Fibroblast of lung (primary cell): ENCODE data around the gene RFK. TPM values are rescaled to one million over a fixed set of nuclear protein-coding genes. Genes with fewer than 3 reads are reported as not detected.

Experiments used
- DNase-seq, 2 donors: peaks; one replicate each; pipeline versions ENCODE4 v3.0.0 to v3.0.0-alpha.2; 2010; ENCODE audit warnings: low read depth in 2 of 2
- H2AFZ ChIP-seq: 2 replicates; pipeline ENCODE4 v1.5.1; 2012; ENCODE audit warnings: low read length, control low read depth, inconsistent platforms
- H3K27ac ChIP-seq: 2 replicates; pipeline ENCODE4 v1.5.1; 2011; ENCODE audit warnings: low read length, control low read depth; ENCODE audit not compliant: insufficient read depth
- H3K27me3 ChIP-seq: 2 replicates; pipeline ENCODE4 v1.5.1; 2011; ENCODE audit warnings: mild to moderate bottlenecking, low read length; ENCODE audit not compliant: control insufficient read depth, insufficient read depth
- H3K36me3 ChIP-seq: 2 replicates; pipeline ENCODE4 v1.5.1; 2011; ENCODE audit warnings: low read length; ENCODE audit not compliant: control insufficient read depth, insufficient read depth
- H3K4me1 ChIP-seq: 2 replicates; pipeline ENCODE4 v1.5.1; 2011; ENCODE audit warnings: low read length; ENCODE audit not compliant: control insufficient read depth, insufficient read depth; ENCODE audit errors: extremely low read depth
- H3K4me2 ChIP-seq: 2 replicates; pipeline ENCODE4 v1.5.1; 2011; ENCODE audit warnings: low read length, control low read depth; ENCODE audit not compliant: insufficient read depth; ENCODE audit errors: extremely low read depth
- H3K4me3 ChIP-seq, 4 experiments: fragments of 200-600 bp in 1 of 4; sonication (generic) in 1 of 4; replicated peaks in 1 of 4; 2 replicates each; pipeline ENCODE4 v1.5.1; 2011 to 2016; ENCODE audit warnings: low read length in 4 of 4, low read depth in 3 of 4, mild to moderate bottlenecking in 3 of 4, control low read depth in 2 of 4, inconsistent platforms in 1 of 4, mixed read lengths in 1 of 4; ENCODE audit not compliant: insufficient read depth in 1 of 4; ENCODE audit errors: control extremely low read depth in 1 of 4
- H3K79me2 ChIP-seq: 2 replicates; pipeline ENCODE4 v1.5.1; 2012; ENCODE audit warnings: mild to moderate bottlenecking, low read length, inconsistent platforms; ENCODE audit not compliant: control insufficient read depth, insufficient read depth
- H3K9ac ChIP-seq: 2 replicates; pipeline ENCODE4 v1.5.1; 2011; ENCODE audit warnings: mild to moderate bottlenecking, low read length, control low read depth; ENCODE audit not compliant: insufficient read depth
- H3K9me3 ChIP-seq: 2 replicates; pipeline ENCODE4 v1.5.1; 2012; ENCODE audit warnings: low read depth, low read length; ENCODE audit not compliant: control insufficient read depth, insufficient read depth
- H4K20me1 ChIP-seq: 2 replicates; pipeline ENCODE4 v1.5.1; 2011; ENCODE audit warnings: low read length; ENCODE audit not compliant: control insufficient read depth, insufficient read depth; ENCODE audit errors: extremely low read depth
- CTCF ChIP-seq, 2 donors: IDR thresholded peaks in 1 of 2; conservative IDR thresholded peaks in 1 of 2; 1 replicate in 1 of 2; 2 replicates in 1 of 2; pipeline ENCODE4 v1.5.1; 2011 to 2012; ENCODE audit warnings: low read length in 2 of 2, control low read depth in 1 of 2, inconsistent platforms in 1 of 2, low read depth in 1 of 2, mild to moderate bottlenecking in 1 of 2
- EZH2 ChIP-seq: IDR thresholded peaks from 2 replicates; pipeline ENCODE4 v1.5.1; 2012; ENCODE audit warnings: low read length, control low read depth, mild to moderate bottlenecking; ENCODE audit errors: missing control alignments
- polyA plus RNA-seq, 2 donors: library from polyadenylated mRNA; depleted of rRNA in 1 of 2; stranded (reverse) in 1 of 2; unstranded in 1 of 2; fragments of >200 nt; gene quantifications; 2 replicates each; pipeline ENCODE4 v1.2.1, GENCODE V29; 2011 to 2012; ENCODE audit warnings: missing spikeins in 1 of 2
- total RNA-seq: library from RNA; depleted of rRNA; stranded (reverse); fragments of >200 nt; gene quantifications from 2 replicates; pipeline ENCODE4 v1.2.1, GENCODE V29; 2014

The RFK gene
- total and polyA plus RNA-seq, 2 donors (not counting 1 experiment from before 2014, with no cell fraction given): 22.8 to 27.5 TPM

GRCh38 chr9:76412638-76413037, 18.4 kb upstream of the RFK start:
- DNase-seq: no peak
- no peaks in the 10 kb centered on the region for H3K36me3 ChIP-seq
- H3K79me2 ChIP-seq: no peaks in the 10 kb centered on the region
- H3K27me3 ChIP-seq: no peaks in the 10 kb centered on the region
- H3K9ac ChIP-seq: no peak overlapping the region
- H4K20me1 ChIP-seq: no peaks in the 10 kb centered on the region
- H3K4me2 ChIP-seq: no peak overlapping the region
- TF ChIP-seq EZH2 (no peak), CTCF (conservative IDR thresholded peaks at IDR 0.05 in 1 of 2, IDR thresholded peaks at IDR 0.05 in 1 of 2; ENCODE audit: low read depth in 1 of 2, low read length in 2 of 2) (no peak)
- no peak overlapping the region for H3K27ac ChIP-seq
- H2AFZ ChIP-seq: no peak overlapping the region
- H3K4me3 ChIP-seq: no peak overlapping the region
- H3K9me3 ChIP-seq: no peaks in the 10 kb centered on the region
- H3K4me1 ChIP-seq: no peaks in the 10 kb centered on the region

GRCh38 chr9:76405868-76406267, 11.6 kb upstream of the RFK start:
- TF ChIP-seq CTCF (conservative IDR thresholded peaks at IDR 0.05 in 1 of 2, IDR thresholded peaks at IDR 0.05 in 1 of 2; ENCODE audit: low read depth in 1 of 2, low read length in 2 of 2): no peak
- TF ChIP-seq EZH2: no peak
- no peak overlapping the region for H3K4me2 ChIP-seq
- DNase-seq: no peak

GRCh38 chr9:76405340-76405739, 11.1 kb upstream of the RFK start:
- Histone ChIP-seq H3K4me3 (no peak overlapping the region), H3K79me2 (no peaks in the 10 kb centered on the region)
- TF ChIP-seq CTCF (conservative IDR thresholded peaks at IDR 0.05 in 1 of 2, IDR thresholded peaks at IDR 0.05 in 1 of 2; ENCODE audit: low read depth in 1 of 2, low read length in 2 of 2) (no peak), EZH2 (no peak)

More at GRCh38 chr9:76405868-76406267, 11.6 kb upstream of the RFK start:
- no peaks in the 10 kb centered on the region for H3K79me2 ChIP-seq
- peaks cover 2% of the 10 kb centered on the region for H3K4me1 ChIP-seq
- H2AFZ ChIP-seq: no peak overlapping the region
- H3K9ac ChIP-seq: no peak overlapping the region
- no peaks in the 10 kb centered on the region for H3K9me3 ChIP-seq
- no peaks in the 10 kb centered on the region for H3K36me3 ChIP-seq
- no peaks in the 10 kb centered on the region for H4K20me1 ChIP-seq
- no peaks in the 10 kb centered on the region for H3K27me3 ChIP-seq
- no peak overlapping the region for H3K27ac ChIP-seq
- H3K4me3 ChIP-seq: no peak overlapping the region

More at GRCh38 chr9:76405340-76405739, 11.1 kb upstream of the RFK start:
- Histone ChIP-seq H3K9me3 (no peaks in the 10 kb centered on the region), H3K9ac (no peak overlapping the region), H3K27ac (no peak overlapping the region), H3K27me3 (no peaks in the 10 kb centered on the region), H3K36me3 (no peaks in the 10 kb centered on the region), H2AFZ (no peak overlapping the region), H4K20me1 (no peaks in the 10 kb centered on the region), H3K4me1 (peaks cover 4% of the 10 kb centered on the region), H3K4me2 (no peak overlapping the region)
- DNase-seq: no peak
